ENCODE data around the gene NEK9.

The NEK9 gene

GRCh38 chr14:75126679-75127473 lies at the start of gene NEK9:
Gene NEK9, minus strand, starts transcription at chr14:75127048. Its CDS starts 127 bp downstream, at chr14:75126921.
- DNase-seq = peak; percentile 6

- DNase-seq = peak; percentile 75
Measured at GRCh38 chr14:75176142-75176820, 49.4 kb upstream of the NEK9 start, which contains the start of gene TMED10. Gene TMED10, minus strand, starts transcription at chr14:75176612. Its CDS starts 33 bp downstream, at chr14:75176579.

GRCh38 chr14:75175677-75176141 lies 48.9 kb upstream of the NEK9 start:
- DNase-seq = no peak

DNA sequence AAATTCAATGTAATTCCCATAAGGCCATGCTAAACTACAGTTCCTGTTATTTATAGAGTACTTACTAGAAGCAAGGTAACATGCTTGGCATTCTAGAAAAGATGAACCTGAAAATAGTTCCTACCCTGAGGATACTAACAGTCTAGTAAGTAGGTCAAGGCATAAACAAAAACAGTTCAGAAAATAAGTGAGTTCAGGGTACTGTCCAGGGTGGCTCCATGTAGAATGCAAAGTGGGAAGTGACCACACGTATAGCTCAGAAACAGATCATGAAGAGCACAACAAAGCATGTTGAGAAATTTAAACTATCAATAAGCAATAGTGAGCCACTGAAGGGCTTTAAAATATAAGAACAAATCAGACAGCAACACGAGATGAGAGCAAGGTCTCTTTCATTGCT lies 47.2 kb upstream of the NEK9 start:
- no peak for DNase-seq

GRCh38 chr14:75170772-75171171 lies 43.9 kb upstream of the NEK9 start:
- DNase-seq = no peak

DNA sequence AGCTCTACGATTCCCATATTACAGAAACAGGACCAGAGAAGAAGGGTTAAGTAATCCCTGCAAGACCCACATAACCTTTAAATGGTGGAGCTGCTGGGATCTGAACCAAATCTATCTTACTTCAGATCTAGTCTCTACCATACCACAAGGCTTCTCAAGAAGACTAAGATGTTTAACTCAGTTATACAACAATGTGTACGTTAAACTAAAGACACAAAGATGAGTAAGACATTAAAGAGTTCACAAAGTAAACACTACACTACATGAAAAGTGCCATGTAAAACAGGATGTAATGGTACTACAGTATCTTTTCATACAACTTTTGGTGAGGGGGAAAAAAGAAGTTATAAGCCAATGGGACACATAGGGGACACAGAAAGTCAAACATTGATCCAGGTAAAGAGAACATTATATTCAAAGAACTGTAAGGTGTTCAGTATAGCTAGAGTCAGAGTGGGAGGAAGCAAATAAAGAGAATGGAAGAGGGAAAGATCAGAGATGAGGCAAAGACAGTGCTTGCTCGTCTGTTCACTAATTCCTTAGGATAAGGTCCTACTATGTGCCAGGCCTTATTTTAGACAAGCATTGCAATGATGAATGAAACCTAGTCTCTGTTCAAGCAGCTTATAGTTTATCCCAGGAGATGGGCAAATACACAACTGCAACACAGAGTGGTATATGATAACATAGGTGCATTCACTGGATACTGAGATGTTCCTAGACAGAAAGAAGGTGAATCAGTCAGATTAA lies 41.9 kb upstream of the NEK9 start:
- DNase-seq = no peak

- no peak for DNase-seq
Measured at GRCh38 chr14:75167325-75167724, 40.5 kb upstream of the NEK9 start.

DNA sequence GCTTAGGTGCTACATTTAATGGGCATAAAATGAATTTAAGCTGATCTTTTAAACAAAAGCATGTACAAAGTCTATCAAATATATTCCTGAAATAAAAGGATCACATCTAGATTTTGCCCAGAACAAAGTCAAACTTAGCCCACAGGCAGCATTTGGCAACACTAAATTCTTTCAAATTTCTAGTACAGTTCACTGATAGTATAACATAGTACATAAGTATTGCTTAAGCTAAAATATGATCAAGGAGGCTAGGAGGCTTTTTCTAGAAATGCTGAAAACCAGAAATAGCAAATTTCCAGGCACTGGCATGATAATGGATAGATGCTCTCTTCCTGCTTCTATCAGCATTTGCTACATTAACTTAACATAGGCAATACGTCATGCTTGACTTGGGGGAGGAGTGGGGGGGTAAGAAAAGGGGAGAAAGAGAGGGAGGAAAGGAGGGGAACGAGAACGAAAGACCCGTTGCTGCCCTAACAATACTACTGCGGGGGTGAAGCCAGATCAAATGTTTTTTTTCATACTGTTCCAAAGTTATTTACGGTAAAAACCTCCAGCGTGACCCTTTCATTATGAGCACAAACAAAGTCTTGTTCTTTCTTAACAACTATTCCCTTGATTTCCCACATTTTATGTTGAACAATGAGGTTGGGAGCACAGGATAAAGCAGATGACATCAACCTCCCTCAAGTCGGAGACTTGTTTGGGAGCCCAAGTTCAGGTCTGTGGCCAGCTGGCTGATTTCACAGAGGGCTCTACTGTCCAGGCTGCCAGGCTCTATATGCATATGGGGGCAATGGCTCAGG lies 38.9 kb upstream of the NEK9 start:
- no peak for DNase-seq

DNA sequence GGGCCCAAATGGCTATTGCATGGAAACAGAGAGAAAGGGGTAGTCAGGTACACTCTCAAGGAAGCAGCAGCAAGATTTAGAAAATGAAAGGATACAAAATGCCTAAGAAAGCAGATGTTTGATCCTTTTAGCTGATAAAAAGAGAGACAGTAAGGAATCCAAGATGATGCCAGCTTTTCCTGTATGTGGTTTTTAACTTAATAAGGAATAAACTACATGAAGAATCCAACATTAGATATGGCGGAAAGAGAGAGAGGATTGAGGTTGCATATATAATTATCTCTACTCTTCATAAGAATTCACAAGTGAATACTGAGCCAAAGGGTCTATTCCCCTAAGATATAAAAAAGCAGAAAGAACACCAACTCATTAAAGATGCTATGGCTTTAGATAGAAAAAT lies 38.0 kb upstream of the NEK9 start:
- no peak for DNase-seq

GRCh38 chr14:75163677-75164076 lies 36.8 kb upstream of the NEK9 start:
- no peak for DNase-seq

DNA sequence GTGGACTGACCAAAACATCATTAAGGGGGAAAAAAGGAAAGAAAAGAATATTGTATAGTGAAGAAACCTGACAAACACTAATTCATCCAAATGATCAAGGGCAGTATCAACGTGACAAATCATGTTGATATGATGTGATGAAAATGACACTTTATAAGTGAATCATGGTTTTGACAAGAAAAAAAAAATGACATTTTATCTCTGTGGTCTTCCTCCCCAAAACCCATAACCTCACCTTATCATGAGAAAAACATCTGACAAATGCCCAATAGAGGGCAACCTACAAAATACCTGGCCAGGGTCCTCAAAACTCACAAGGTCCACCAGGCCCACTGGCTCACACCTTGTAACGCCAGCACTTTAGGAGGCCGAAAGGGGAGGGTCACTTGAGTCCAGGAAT lies 35.8 kb upstream of the NEK9 start:
- no peak for DNase-seq

GRCh38 chr14:75158843-75159614 lies 32.2 kb upstream of the NEK9 start:
- DNase-seq = no peak

DNA sequence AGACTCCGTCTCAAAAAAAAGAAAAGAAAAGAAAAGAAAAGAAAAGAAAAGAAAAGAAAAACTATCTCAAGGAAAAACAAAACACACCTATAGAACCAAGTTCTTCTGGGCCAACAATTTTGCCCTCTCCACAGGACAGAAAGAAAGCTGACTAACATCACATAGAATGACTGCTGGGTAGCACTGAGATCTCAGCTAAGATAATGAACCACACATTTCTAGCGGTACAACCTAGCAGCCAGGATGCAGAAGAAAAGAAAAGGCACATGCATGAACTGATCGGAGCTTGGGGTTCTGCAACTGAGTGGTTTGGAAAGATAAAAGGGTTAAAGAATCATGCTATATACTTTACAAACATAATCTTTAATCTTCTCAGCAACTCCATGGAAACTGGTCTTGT lies 30.1 kb upstream of the NEK9 start:
- DNase-seq = no peak

GRCh38 chr14:75156111-75156510 lies 29.3 kb upstream of the NEK9 start:
- DNase-seq = no peak

GRCh38 chr14:75155169-75155568 lies 28.3 kb upstream of the NEK9 start:
- no peak for DNase-seq

GRCh38 chr14:75153295-75153694 lies 26.4 kb upstream of the NEK9 start:
- no peak for DNase-seq

- DNase-seq = no peak
Measured at GRCh38 chr14:75151851-75152250, 25.0 kb upstream of the NEK9 start.

GRCh38 chr14:75150637-75151036 lies 23.8 kb upstream of the NEK9 start:
- peak; percentile 67 for DNase-seq

GRCh38 chr14:75150150-75150549 lies 23.3 kb upstream of the NEK9 start:
- no peak for DNase-seq

- no peak for DNase-seq
Measured at GRCh38 chr14:75147423-75148071, 20.7 kb upstream of the NEK9 start.

- DNase-seq = no peak
Measured at GRCh38 chr14:75144944-75145343, 18.1 kb upstream of the NEK9 start.
